ENCODE measurements around the gene RILPL1.

GRCh38 chr12:123428591-123428990, 104.9 kb downstream of the RILPL1 start:
- no peak for TF ChIP-seq POLR2AphosphoS5 (IDR thresholded peaks at IDR 0.05; ENCODE audit: borderline replicate concordance, low read depth, low read length)
- no peak for TF ChIP-seq EZH2 (IDR thresholded peaks at IDR 0.05)
